HEK293 (cell line): ENCODE data around the gene CEP72.

Experiments used
- CTCF ChIA-PET: fragments of 350-600 bp; formaldehyde crosslinking; extraction: SDS; loops from one replicate; lab custom pipeline; 2021; ENCODE audit warnings: antibody characterized with exemption; lab: Yijun Ruan, JAX
- POLR2A ChIA-PET: fragments of 300-600 bp; formaldehyde crosslinking; extraction: SDS; loops from one replicate; lab custom pipeline; 2020; ENCODE audit warnings: antibody characterized with exemption, inconsistent platforms; lab: Yijun Ruan, JAX
- H3K27ac ChIP-seq: fragments of 200-500 bp; sonication (Bioruptor generic); 2 replicates; pipeline ENCODE4 v1.5.1; 2014; ENCODE audit warnings: low read depth, low read length, control low read depth, inconsistent platforms; ENCODE audit errors: extremely low read depth
- H3K36me3 ChIP-seq, 2 experiments: fragments of 200-500 bp in 1 of 2; sonication (Bioruptor generic) in 1 of 2; 1 replicate in 1 of 2; 2 replicates in 1 of 2; pipeline ENCODE4 v1.5.1; 2014 to 2017; ENCODE audit warnings: inconsistent platforms in 2 of 2, low read length in 2 of 2; ENCODE audit not compliant: control insufficient read depth in 2 of 2, insufficient read depth in 1 of 2
- H3K4me1 ChIP-seq: fragments of 200-500 bp; sonication (Bioruptor generic); 2 replicates; pipeline ENCODE4 v1.5.1; 2014; ENCODE audit warnings: mild to moderate bottlenecking, low read length, inconsistent platforms; ENCODE audit not compliant: control insufficient read depth, insufficient read depth
- H3K4me3 ChIP-seq: 2 replicates; pipeline ENCODE4 v1.5.1; 2011; ENCODE audit warnings: low read depth, mild to moderate bottlenecking, control low read depth, low read length, moderate library complexity
- H3K9me3 ChIP-seq: fragments of 200-500 bp; sonication (Bioruptor generic); 2 replicates; pipeline ENCODE4 v1.5.1; 2014; ENCODE audit warnings: low read depth, low read length, inconsistent platforms; ENCODE audit not compliant: control insufficient read depth, insufficient read depth
- ATF2 ChIP-seq: fragments of 450-650 bp; formaldehyde crosslinking; IDR thresholded peaks from 2 replicates; pipeline ENCODE4 v1.5.1; 2016; ENCODE audit warnings: missing biosample characterization, missing genetic modification characterization, low read depth
- HOXA7 ChIP-seq: sonication (generic); formaldehyde crosslinking; IDR thresholded peaks from 2 replicates; pipeline ENCODE4 v1.8.1; 2022; ENCODE audit warnings: missing genetic modification reagents, borderline replicate concordance
- IKZF3 ChIP-seq: fragments of 450-650 bp; IDR thresholded peaks from 2 replicates; pipeline ENCODE4 v1.5.0; 2018; ENCODE audit warnings: missing biosample characterization, mild to moderate bottlenecking, missing genetic modification characterization, moderate library complexity
- KLF10 ChIP-seq: fragments of 450-650 bp; IDR thresholded peaks from 2 replicates; pipeline ENCODE4 v1.5.1; 2018; ENCODE audit warnings: missing biosample characterization, mild to moderate bottlenecking, missing genetic modification characterization
- REPIN1 ChIP-seq: fragments of 450-650 bp; formaldehyde crosslinking; IDR thresholded peaks from 2 replicates; pipeline ENCODE4 v1.5.1; 2017; ENCODE audit warnings: missing biosample characterization, missing genetic modification characterization, low read depth
- SP7 ChIP-seq: fragments of 450-650 bp; formaldehyde crosslinking; IDR thresholded peaks from 2 replicates; pipeline ENCODE4 v1.5.1; 2016; ENCODE audit warnings: missing biosample characterization, missing genetic modification characterization
- ZBTB17 ChIP-seq: fragments of 450-650 bp; formaldehyde crosslinking; IDR thresholded peaks from 2 replicates; pipeline ENCODE4 v1.5.1; 2016; ENCODE audit warnings: missing biosample characterization, missing genetic modification characterization
- ZFP41 ChIP-seq: fragments of 450-650 bp; formaldehyde crosslinking; IDR thresholded peaks from 2 replicates; pipeline ENCODE4 v1.5.1; 2016; ENCODE audit warnings: missing biosample characterization, missing genetic modification characterization, borderline replicate concordance
- ZNF10 ChIP-seq: fragments of 450-650 bp; formaldehyde crosslinking; IDR thresholded peaks from 2 replicates; pipeline ENCODE4 v1.5.1; 2017; ENCODE audit warnings: missing biosample characterization, missing genetic modification characterization
- ZNF169 ChIP-seq: fragments of 450-650 bp; formaldehyde crosslinking; IDR thresholded peaks from 2 replicates; pipeline ENCODE4 v1.5.1; 2016; ENCODE audit warnings: missing biosample characterization, missing genetic modification characterization
- ZNF2 ChIP-seq: fragments of 450-650 bp; formaldehyde crosslinking; IDR thresholded peaks from 2 replicates; pipeline ENCODE4 v1.5.1; 2016; ENCODE audit warnings: missing biosample characterization, missing genetic modification characterization
- ZNF223 ChIP-seq: fragments of 450-650 bp; formaldehyde crosslinking; IDR thresholded peaks from 2 replicates; pipeline ENCODE4 v1.5.1; 2016; ENCODE audit warnings: missing biosample characterization, missing genetic modification characterization
- ZNF24 ChIP-seq: fragments of 450-650 bp; formaldehyde crosslinking; IDR thresholded peaks from 2 replicates; pipeline ENCODE4 v1.5.1; 2016; ENCODE audit warnings: missing biosample characterization, missing genetic modification characterization
- ZNF248 ChIP-seq: fragments of 450-650 bp; formaldehyde crosslinking; IDR thresholded peaks from 2 replicates; pipeline ENCODE4 v1.5.1; 2017; ENCODE audit warnings: missing biosample characterization, missing genetic modification characterization
- ZNF274 ChIP-seq, 2 experiments: fragments of 200-500 bp in 1 of 2; fragments of 450-650 bp in 1 of 2; sonication (Bioruptor generic) in 1 of 2; formaldehyde crosslinking in 1 of 2; IDR thresholded peaks; 2 replicates each; pipeline versions ENCODE4 v1.5.1 to v1.6.1; 2014 to 2016; ENCODE audit warnings: borderline replicate concordance in 1 of 2, inconsistent platforms in 1 of 2, low read length in 1 of 2, missing biosample characterization in 1 of 2, missing genetic modification characterization in 1 of 2
- ZNF37A ChIP-seq: fragments of 450-650 bp; IDR thresholded peaks from 2 replicates; pipeline ENCODE4 v1.5.1; 2018; ENCODE audit warnings: missing biosample characterization, missing genetic modification characterization
- ZNF404 ChIP-seq: fragments of 450-650 bp; formaldehyde crosslinking; IDR thresholded peaks from 2 replicates; pipeline ENCODE4 v1.5.1; 2017; ENCODE audit warnings: missing biosample characterization, missing genetic modification characterization
- ZNF529 ChIP-seq: fragments of 450-650 bp; formaldehyde crosslinking; IDR thresholded peaks from 2 replicates; pipeline ENCODE4 v1.5.1; 2017; ENCODE audit warnings: missing genetic modification characterization, missing biosample characterization; ENCODE audit not compliant: insufficient replicate concordance
- ZNF571 ChIP-seq: fragments of 450-650 bp; formaldehyde crosslinking; IDR thresholded peaks from 2 replicates; pipeline ENCODE4 v1.5.0; 2017; ENCODE audit warnings: missing biosample characterization, missing genetic modification characterization
- ZNF580 ChIP-seq: fragments of 450-650 bp; formaldehyde crosslinking; IDR thresholded peaks from 2 replicates; pipeline ENCODE4 v1.5.1; 2016; ENCODE audit warnings: missing biosample characterization, missing genetic modification characterization
- ZNF621 ChIP-seq: fragments of 450-650 bp; formaldehyde crosslinking; IDR thresholded peaks from 2 replicates; pipeline ENCODE4 v1.5.1; 2017; ENCODE audit warnings: missing biosample characterization, missing genetic modification characterization
- ZNF677 ChIP-seq: fragments of 450-650 bp; IDR thresholded peaks from 2 replicates; pipeline ENCODE4 v1.5.0; 2018; ENCODE audit warnings: missing biosample characterization, mild to moderate bottlenecking, missing genetic modification characterization, moderate library complexity
- ZNF76 ChIP-seq: fragments of 450-650 bp; formaldehyde crosslinking; IDR thresholded peaks from 2 replicates; pipeline ENCODE4; 2016; ENCODE audit warnings: low read depth, missing biosample characterization, missing genetic modification characterization, borderline replicate concordance
- TF ChIP-seq, protein P1 (sequence below): fragments of 450-650 bp; formaldehyde crosslinking; IDR thresholded peaks from 2 replicates; pipeline ENCODE4 v1.5.1; 2016; ENCODE audit warnings: missing biosample characterization, missing genetic modification characterization, borderline replicate concordance
- TF ChIP-seq, protein P2 (sequence below): fragments of 450-650 bp; formaldehyde crosslinking; IDR thresholded peaks from 2 replicates; pipeline ENCODE4 v1.5.1; 2017; ENCODE audit warnings: missing biosample characterization, missing genetic modification characterization

CEP72 gene

GRCh38 chr5:608429-609370 lies 3.4 kb upstream of the CEP72 start:
- H3K4me1 ChIP-seq = no peaks in the 10 kb centered on the region; the same call in 1 of the 2 replicates
- CTCF ChIA-PET = interaction anchor here (0.6 kb wide), 1 partner anchor 310 kb away, joined by 4 read pairs; no protein-coding TSS in a partner anchor

GRCh38 chr5:609506-609905 lies 2.6 kb upstream of the CEP72 start:
- ChIA-PET POLR2A (no interaction called here), CTCF (interaction anchor here (0.6 kb wide), 2 partner anchors 293 to 311 kb away, joined by 3 to 4 read pairs; no protein-coding TSS in a partner anchor)
- H3K4me3 ChIP-seq = no peak overlapping the region
- no peaks in the 10 kb centered on the region for H3K9me3 ChIP-seq
- H3K36me3 ChIP-seq = peaks cover 0 to under 1% of the 10 kb centered on the region in 2 experiments; a peak in 1 of 3 replicates
- H3K4me1 ChIP-seq = peaks cover 4% of the 10 kb centered on the region
- H3K27ac ChIP-seq = no peak overlapping the region
- TF ChIP-seq ZNF169 (tag by site-specific recombination) (no peak), ZNF621 (tag by site-specific recombination) (no peak), ZNF248 (tag by site-specific recombination) (no peak), SP7 (tag by site-specific recombination) (no peak), ZNF529 (no peak), ZFP41 (tag by site-specific recombination) (no peak), IKZF3 (no peak), KLF10 (no peak), REPIN1 (tag by site-specific recombination) (no peak), ZNF10 (tag by site-specific recombination) (no peak), ZNF580 (no peak), ZNF2 (tag by site-specific recombination) (no peak), ZNF274 (IDR thresholded peaks at IDR 0.05; ENCODE audit: low read length) (no peak), ZNF274 (tag by site-specific recombination; IDR thresholded peaks at IDR 0.05; ENCODE audit: borderline replicate concordance) (no peak), ZNF76 (tag by site-specific recombination) (no peak), HOXA7 (no peak), ZNF571 (tag by site-specific recombination) (no peak), ZNF404 (tag by site-specific recombination) (no peak)
- TF ChIP-seq, protein P1, sequence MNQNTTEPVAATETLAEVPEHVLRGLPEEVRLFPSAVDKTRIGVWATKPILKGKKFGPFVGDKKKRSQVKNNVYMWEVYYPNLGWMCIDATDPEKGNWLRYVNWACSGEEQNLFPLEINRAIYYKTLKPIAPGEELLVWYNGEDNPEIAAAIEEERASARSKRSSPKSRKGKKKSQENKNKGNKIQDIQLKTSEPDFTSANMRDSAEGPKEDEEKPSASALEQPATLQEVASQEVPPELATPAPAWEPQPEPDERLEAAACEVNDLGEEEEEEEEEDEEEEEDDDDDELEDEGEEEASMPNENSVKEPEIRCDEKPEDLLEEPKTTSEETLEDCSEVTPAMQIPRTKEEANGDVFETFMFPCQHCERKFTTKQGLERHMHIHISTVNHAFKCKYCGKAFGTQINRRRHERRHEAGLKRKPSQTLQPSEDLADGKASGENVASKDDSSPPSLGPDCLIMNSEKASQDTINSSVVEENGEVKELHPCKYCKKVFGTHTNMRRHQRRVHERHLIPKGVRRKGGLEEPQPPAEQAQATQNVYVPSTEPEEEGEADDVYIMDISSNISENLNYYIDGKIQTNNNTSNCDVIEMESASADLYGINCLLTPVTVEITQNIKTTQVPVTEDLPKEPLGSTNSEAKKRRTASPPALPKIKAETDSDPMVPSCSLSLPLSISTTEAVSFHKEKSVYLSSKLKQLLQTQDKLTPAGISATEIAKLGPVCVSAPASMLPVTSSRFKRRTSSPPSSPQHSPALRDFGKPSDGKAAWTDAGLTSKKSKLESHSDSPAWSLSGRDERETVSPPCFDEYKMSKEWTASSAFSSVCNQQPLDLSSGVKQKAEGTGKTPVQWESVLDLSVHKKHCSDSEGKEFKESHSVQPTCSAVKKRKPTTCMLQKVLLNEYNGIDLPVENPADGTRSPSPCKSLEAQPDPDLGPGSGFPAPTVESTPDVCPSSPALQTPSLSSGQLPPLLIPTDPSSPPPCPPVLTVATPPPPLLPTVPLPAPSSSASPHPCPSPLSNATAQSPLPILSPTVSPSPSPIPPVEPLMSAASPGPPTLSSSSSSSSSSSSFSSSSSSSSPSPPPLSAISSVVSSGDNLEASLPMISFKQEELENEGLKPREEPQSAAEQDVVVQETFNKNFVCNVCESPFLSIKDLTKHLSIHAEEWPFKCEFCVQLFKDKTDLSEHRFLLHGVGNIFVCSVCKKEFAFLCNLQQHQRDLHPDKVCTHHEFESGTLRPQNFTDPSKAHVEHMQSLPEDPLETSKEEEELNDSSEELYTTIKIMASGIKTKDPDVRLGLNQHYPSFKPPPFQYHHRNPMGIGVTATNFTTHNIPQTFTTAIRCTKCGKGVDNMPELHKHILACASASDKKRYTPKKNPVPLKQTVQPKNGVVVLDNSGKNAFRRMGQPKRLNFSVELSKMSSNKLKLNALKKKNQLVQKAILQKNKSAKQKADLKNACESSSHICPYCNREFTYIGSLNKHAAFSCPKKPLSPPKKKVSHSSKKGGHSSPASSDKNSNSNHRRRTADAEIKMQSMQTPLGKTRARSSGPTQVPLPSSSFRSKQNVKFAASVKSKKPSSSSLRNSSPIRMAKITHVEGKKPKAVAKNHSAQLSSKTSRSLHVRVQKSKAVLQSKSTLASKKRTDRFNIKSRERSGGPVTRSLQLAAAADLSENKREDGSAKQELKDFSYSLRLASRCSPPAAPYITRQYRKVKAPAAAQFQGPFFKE = no peak

More at GRCh38 chr5:608429-609370, 3.4 kb upstream of the CEP72 start:
- no peak overlapping the region for H3K4me3 ChIP-seq
- H3K9me3 ChIP-seq = no peaks in the 10 kb centered on the region
- TF ChIP-seq ZNF223 (tag by site-specific recombination) (no peak), ZNF76 (tag by site-specific recombination) (no peak), IKZF3 (no peak), ZBTB17 (tag by site-specific recombination) (no peak), ZNF24 (tag by site-specific recombination) (no peak), ZNF37A (no peak), ZNF571 (tag by site-specific recombination) (no peak), ATF2 (tag by site-specific recombination) (no peak), ZNF677 (tag by site-specific recombination) (no peak)
- TF ChIP-seq, protein P2, sequence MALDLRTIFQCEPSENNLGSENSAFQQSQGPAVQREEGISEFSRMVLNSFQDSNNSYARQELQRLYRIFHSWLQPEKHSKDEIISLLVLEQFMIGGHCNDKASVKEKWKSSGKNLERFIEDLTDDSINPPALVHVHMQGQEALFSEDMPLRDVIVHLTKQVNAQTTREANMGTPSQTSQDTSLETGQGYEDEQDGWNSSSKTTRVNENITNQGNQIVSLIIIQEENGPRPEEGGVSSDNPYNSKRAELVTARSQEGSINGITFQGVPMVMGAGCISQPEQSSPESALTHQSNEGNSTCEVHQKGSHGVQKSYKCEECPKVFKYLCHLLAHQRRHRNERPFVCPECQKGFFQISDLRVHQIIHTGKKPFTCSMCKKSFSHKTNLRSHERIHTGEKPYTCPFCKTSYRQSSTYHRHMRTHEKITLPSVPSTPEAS (tag by site-specific recombination) = no peak
- H3K27ac ChIP-seq = no peak overlapping the region
- POLR2A ChIA-PET = no interaction called here
- no peaks in the 10 kb centered on the region for H3K36me3 ChIP-seq
